ENCODE results near the gene USH1G.
"Not testable (repeated sequence)": the region's sequence is repeated elsewhere in the genome, so short reads cannot be mapped to it uniquely, and the experiment has no call there.

DNA sequence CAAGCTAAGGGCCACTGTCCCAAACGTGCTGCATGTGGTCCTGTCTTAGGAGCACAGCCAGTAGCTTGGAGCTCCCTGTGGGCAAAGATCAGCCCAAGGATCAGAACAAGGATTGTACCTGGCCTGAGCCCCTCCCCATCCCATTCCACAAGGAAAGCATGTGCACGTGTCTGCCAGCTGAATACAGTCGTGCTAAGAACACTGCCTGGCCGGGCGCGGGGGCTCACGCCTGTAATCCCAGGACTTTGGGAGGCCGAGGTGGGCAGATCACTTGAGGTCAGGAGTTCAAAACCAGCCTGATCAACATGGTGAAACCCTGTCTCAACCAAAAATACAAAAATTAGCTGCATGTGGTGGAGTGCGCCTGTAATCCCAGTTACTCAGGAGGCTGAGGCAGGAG is 53.0 kb downstream of the USH1G start:
- not testable (repeated sequence) for TF ChIP-seq POLR2A (IDR thresholded peaks at IDR 0.05)
- TF ChIP-seq, protein P1, sequence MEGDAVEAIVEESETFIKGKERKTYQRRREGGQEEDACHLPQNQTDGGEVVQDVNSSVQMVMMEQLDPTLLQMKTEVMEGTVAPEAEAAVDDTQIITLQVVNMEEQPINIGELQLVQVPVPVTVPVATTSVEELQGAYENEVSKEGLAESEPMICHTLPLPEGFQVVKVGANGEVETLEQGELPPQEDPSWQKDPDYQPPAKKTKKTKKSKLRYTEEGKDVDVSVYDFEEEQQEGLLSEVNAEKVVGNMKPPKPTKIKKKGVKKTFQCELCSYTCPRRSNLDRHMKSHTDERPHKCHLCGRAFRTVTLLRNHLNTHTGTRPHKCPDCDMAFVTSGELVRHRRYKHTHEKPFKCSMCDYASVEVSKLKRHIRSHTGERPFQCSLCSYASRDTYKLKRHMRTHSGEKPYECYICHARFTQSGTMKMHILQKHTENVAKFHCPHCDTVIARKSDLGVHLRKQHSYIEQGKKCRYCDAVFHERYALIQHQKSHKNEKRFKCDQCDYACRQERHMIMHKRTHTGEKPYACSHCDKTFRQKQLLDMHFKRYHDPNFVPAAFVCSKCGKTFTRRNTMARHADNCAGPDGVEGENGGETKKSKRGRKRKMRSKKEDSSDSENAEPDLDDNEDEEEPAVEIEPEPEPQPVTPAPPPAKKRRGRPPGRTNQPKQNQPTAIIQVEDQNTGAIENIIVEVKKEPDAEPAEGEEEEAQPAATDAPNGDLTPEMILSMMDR (IDR thresholded peaks at IDR 0.05): not testable (repeated sequence)
